Measurements from ENCODE around the gene ZNF26. TPM values are rescaled to one million over a fixed set of nuclear protein-coding genes. Genes with fewer than 3 reads are reported as not detected.
"Not testable (repeated sequence)": the region's sequence is repeated elsewhere in the genome, so short reads cannot be mapped to it uniquely, and the experiment has no call there.

The ZNF26 gene
- total RNA-seq, 1 experiment from 2014 or later: 22.1 TPM

DNA sequence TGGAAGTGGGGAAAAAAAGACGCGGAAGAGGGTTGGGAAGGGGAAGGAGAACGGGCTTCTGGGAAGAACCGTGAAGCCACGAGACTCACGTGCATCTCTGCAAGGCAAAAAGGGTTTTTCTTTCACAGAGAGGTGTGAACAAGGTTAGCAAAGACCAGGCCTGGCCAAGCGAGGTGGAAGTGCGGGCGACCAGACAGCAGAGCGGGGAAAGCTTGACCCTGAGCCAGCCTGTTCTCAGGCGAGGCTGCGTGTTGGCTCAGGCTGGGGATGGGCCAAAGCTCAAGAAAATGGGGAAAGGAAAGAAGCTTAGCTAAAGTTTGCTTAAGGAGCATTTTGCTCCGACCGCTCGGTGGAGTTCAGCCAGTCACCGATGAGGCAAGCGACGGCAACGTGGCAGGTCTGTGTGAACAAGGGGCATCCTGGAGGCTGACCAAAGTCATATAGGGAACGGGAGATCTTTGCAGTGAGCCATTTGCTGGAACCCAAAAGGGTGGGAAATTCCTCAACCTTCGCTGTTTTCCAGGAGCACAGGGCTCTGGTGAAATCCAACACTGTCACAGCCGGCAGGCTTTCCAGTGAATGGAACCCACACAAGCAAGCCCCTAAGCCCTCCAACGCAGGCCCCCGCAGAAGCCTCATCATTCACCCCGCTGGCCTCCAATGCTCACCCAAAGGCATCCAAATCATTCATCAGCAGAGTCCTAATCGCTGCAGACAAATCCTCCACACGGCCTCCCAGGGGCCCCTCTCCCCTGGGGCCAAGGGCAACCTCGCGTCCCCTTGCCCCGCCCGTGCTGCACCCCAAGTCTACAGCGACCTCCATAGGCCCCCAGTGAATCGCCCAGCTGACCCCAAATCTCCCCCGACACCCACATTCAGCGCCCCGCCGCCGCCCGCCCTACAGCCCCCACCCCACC, 30.8 kb upstream of the ZNF26 start:
- intact Hi-C loops (cut with micrococcal nuclease; ENCODE audit: unreplicated experiment) (no loop called here), in situ Hi-C loops (cut with HindIII; ENCODE audit: low pct_unique_long_range_greater_than_20kb, low sequenced_read_pairs) (no loop called here)
- Histone ChIP-seq H3K4me1 (ENCODE audit: control insufficient read depth, insufficient read depth, low read length) (0 out of 2 replicates have a peak, but pooled peaks cover 6% of the 10 kb centered on the region), H3K9me3 (ENCODE audit: control insufficient read depth, insufficient read depth, low read depth, low read length) (peaks cover 28% of the 10 kb centered on the region; the same call in 1 of the 2 replicates), H3K36me3 (ENCODE audit: control insufficient read depth, insufficient read depth, low read length) (no peaks in the 10 kb centered on the region), H3K27ac (ENCODE audit: low read length) (peak overlapping the region; percentile 93), H3K4me3 (ENCODE audit: low read depth in 2 of 2, low read length in 2 of 2) (peak overlapping the region; percentile 82 to 85), H3K27me3 (ENCODE audit: control insufficient read depth, insufficient read depth, low read length) (no peaks in the 10 kb centered on the region)
- CTCF ChIA-PET: no interaction called here
- POLR2A ChIA-PET: interaction anchor here (0.7 kb wide), 1 partner anchor 20 kb away, joined by 4 read pairs; no protein-coding TSS in a partner anchor
- BruUV-seq (replicated peaks): TSS peak; percentile 89
- peak; percentile 66 for ATAC-seq
- DNase-seq (ENCODE audit: low read depth, low spot score): peak; percentile 8
- 0 out of 2 replicates have a peak, but pooled peaks have one; percentile 14 for TF ChIP-seq SIN3A (IDR thresholded peaks at IDR 0.05; ENCODE audit: borderline replicate concordance, insufficient read depth, low read depth, low read length)
- TF ChIP-seq TCF7L2 (IDR thresholded peaks at IDR 0.05; ENCODE audit: low read depth, low read length): no peak
- TF ChIP-seq, protein P1, sequence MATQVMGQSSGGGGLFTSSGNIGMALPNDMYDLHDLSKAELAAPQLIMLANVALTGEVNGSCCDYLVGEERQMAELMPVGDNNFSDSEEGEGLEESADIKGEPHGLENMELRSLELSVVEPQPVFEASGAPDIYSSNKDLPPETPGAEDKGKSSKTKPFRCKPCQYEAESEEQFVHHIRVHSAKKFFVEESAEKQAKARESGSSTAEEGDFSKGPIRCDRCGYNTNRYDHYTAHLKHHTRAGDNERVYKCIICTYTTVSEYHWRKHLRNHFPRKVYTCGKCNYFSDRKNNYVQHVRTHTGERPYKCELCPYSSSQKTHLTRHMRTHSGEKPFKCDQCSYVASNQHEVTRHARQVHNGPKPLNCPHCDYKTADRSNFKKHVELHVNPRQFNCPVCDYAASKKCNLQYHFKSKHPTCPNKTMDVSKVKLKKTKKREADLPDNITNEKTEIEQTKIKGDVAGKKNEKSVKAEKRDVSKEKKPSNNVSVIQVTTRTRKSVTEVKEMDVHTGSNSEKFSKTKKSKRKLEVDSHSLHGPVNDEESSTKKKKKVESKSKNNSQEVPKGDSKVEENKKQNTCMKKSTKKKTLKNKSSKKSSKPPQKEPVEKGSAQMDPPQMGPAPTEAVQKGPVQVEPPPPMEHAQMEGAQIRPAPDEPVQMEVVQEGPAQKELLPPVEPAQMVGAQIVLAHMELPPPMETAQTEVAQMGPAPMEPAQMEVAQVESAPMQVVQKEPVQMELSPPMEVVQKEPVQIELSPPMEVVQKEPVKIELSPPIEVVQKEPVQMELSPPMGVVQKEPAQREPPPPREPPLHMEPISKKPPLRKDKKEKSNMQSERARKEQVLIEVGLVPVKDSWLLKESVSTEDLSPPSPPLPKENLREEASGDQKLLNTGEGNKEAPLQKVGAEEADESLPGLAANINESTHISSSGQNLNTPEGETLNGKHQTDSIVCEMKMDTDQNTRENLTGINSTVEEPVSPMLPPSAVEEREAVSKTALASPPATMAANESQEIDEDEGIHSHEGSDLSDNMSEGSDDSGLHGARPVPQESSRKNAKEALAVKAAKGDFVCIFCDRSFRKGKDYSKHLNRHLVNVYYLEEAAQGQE (IDR thresholded peaks at IDR 0.05; ENCODE audit: insufficient read depth in 1 of 2, low read depth in 2 of 2, low read length in 1 of 2): no peak
- TF ChIP-seq POLR2AphosphoS5 (IDR thresholded peaks at IDR 0.05; ENCODE audit: low read depth, low read length): no peak; the same call in 1 of the 2 replicates
- TF ChIP-seq, protein P2, sequence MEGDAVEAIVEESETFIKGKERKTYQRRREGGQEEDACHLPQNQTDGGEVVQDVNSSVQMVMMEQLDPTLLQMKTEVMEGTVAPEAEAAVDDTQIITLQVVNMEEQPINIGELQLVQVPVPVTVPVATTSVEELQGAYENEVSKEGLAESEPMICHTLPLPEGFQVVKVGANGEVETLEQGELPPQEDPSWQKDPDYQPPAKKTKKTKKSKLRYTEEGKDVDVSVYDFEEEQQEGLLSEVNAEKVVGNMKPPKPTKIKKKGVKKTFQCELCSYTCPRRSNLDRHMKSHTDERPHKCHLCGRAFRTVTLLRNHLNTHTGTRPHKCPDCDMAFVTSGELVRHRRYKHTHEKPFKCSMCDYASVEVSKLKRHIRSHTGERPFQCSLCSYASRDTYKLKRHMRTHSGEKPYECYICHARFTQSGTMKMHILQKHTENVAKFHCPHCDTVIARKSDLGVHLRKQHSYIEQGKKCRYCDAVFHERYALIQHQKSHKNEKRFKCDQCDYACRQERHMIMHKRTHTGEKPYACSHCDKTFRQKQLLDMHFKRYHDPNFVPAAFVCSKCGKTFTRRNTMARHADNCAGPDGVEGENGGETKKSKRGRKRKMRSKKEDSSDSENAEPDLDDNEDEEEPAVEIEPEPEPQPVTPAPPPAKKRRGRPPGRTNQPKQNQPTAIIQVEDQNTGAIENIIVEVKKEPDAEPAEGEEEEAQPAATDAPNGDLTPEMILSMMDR (IDR thresholded peaks at IDR 0.05): no peak

DNA sequence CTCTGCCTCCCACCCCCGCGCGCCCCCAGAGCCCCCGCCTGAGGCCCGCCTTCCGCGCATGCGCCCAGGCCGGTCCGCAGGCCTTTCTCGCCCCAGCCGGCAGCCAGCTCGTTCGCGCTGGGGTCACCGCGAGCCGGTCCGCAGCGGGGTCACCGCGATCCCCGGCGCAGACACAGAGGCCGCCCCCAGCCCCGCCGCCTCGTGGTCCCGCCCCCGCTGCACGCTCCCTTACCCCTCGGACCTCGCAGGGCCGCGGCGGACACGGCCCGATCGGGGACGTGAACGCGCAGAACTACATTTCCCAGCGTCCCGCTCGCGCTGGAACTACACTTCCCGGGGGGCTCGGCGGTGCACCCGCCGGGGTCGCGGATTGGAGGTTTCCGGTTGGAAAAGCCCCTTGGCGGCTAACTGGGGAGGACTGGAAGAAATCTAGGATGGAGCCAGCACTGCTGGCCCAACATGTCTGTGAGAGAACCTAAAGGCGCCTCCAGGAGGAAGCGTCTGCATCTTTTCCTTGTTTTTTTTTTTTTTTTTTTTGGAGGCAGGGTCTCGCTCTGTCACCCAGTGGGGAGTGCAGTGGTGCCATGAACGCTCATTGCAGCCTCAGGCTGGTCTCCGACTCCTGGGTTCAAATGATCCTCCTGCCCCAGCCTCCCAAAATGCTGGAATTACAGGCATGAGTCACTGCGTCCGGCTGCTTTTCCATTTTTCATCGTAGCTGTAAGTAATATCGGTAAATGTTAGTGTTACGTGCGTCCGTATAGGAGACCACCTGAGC, 30.0 kb upstream of the ZNF26 start, which contains the start of gene ZNF605:
Gene ZNF605, minus strand, starts transcription at position 296 of the 778 bp plus-strand sequence. CDS start 10,671 bp downstream, outside the sequence.
- H3K27ac ChIP-seq (ENCODE audit: low read length): peak within 1 kb of the TSS; percentile 93
- BruUV-seq (replicated peaks): no TSS peak
- peak; percentile 92 for ATAC-seq

DNA sequence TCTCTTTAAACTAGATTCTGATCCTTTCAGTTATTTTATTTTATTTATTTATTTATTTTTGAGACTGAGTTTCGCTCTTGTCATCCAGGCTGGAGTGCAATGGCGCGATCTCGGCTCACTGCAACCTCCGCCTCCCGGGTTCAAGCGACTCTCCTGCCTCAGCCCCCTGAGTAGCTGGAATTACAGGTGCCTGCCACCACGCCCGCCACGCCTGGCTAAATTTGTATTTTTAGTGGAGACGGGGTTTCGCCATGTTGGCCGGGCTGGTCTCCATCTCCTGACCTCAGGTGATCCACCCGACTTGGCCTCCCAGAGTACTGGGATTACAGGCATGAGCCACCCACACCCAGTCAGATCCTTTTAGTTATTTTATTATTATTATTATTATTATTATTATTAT, 24.4 kb upstream of the ZNF26 start:
- ATAC-seq; DNase-seq (ENCODE audit: low read depth, low spot score); H3K4me3 ChIP-seq (ENCODE audit: low read depth in 2 of 2, low read length in 2 of 2); H3K36me3 ChIP-seq (ENCODE audit: control insufficient read depth, insufficient read depth, low read length); H3K4me1 ChIP-seq (ENCODE audit: control insufficient read depth, insufficient read depth, low read length); in situ Hi-C loops (cut with HindIII; ENCODE audit: low pct_unique_long_range_greater_than_20kb, low sequenced_read_pairs); BruUV-seq (replicated peaks); H3K27me3 ChIP-seq (ENCODE audit: control insufficient read depth, insufficient read depth, low read length); H3K27ac ChIP-seq (ENCODE audit: low read length); H3K9me3 ChIP-seq (ENCODE audit: control insufficient read depth, insufficient read depth, low read depth, low read length); CTCF ChIA-PET; intact Hi-C loops (cut with micrococcal nuclease; ENCODE audit: unreplicated experiment); POLR2A ChIA-PET: not testable (repeated sequence)

More for the DNA sequence above, 30.0 kb upstream of the ZNF26 start, which contains the start of gene ZNF605:
- intact Hi-C loops (cut with micrococcal nuclease; ENCODE audit: unreplicated experiment): no loop called here
- Histone ChIP-seq H3K9me3 (ENCODE audit: control insufficient read depth, insufficient read depth, low read depth, low read length) (peaks cover 20% of the 10 kb centered on the region; the same call in 1 of the 2 replicates), H3K4me3 (ENCODE audit: low read depth in 2 of 2, low read length in 2 of 2) (peak within 1 kb of the TSS; percentile 82 to 85), H3K27me3 (ENCODE audit: control insufficient read depth, insufficient read depth, low read length) (no peaks in the 10 kb centered on the region), H3K36me3 (ENCODE audit: control insufficient read depth, insufficient read depth, low read length) (no peaks in the 10 kb centered on the region), H3K4me1 (ENCODE audit: control insufficient read depth, insufficient read depth, low read length) (0 out of 2 replicates have a peak, but pooled peaks cover 6% of the 10 kb centered on the region)
- POLR2A ChIA-PET: no interaction called here
- CTCF ChIA-PET: interaction anchor here (0.6 kb wide), 1 partner anchor 20 kb away, joined by 5 read pairs; no protein-coding TSS in a partner anchor
- in situ Hi-C loops (cut with HindIII; ENCODE audit: low pct_unique_long_range_greater_than_20kb, low sequenced_read_pairs): no loop called here
- DNase-seq (ENCODE audit: low read depth, low spot score): peak; percentile 10
- TF ChIP-seq, protein P1 (IDR thresholded peaks at IDR 0.05; ENCODE audit: insufficient read depth in 1 of 2, low read depth in 2 of 2, low read length in 1 of 2): no peak
- TF ChIP-seq SIN3A (IDR thresholded peaks at IDR 0.05; ENCODE audit: borderline replicate concordance, insufficient read depth, low read depth, low read length) (0 out of 2 replicates have a peak, but pooled peaks have one; percentile 1), TCF7L2 (IDR thresholded peaks at IDR 0.05; ENCODE audit: low read depth, low read length) (no peak)
